ENCODE data around the gene GSTO1.

GSTO1 gene

GRCh38 chr10:104251443-104251842 is 3.2 kb upstream of the GSTO1 start:
- no peak for DNase-seq (ENCODE audit: low spot score)

- no peak for DNase-seq (ENCODE audit: low spot score)
Measured at GRCh38 chr10:104252368-104252767, 2.3 kb upstream of the GSTO1 start.

GRCh38 chr10:104253106-104253505 is 1.6 kb upstream of the GSTO1 start:
- no peak for DNase-seq (ENCODE audit: low spot score)

DNA sequence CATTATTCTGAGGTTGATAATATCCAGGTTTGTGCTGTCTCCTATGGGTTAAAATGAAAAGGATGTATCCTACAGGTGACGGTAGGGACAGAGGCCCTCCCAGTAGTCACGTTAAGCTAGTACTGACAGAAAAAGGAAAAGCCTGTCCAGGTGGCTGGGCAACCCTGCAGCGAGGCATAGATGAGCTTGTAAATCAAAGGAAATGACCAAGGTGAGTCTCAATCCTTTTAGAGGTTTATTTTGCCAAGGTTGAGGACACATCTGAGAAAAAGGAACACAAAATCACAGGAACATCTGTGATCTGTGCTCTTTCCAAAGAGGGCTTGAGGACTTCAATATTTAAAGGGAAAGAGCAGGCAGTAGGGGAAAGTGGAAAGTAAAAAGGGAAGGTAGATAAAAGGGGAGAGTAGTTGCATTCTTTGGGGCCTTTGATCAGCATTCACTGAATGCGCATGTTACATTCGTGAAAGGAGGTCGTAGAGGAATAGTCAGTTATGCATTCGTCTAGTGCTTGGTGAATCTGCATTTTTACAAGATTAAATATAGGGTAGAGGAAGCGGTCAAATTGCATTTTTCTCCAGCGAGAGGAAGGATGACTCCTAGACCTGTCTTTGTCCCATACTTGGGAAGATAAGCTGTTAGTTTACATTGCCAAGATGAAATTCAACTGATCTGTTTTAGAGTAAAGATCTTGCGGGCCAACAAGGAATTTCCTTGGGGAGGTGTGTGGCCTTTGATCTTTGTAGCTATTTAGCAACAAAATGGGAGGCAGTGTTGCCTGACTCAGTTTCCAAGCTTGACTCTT is 884 bp upstream of the GSTO1 start:
- DNase-seq (ENCODE audit: low spot score): no peak

DNA sequence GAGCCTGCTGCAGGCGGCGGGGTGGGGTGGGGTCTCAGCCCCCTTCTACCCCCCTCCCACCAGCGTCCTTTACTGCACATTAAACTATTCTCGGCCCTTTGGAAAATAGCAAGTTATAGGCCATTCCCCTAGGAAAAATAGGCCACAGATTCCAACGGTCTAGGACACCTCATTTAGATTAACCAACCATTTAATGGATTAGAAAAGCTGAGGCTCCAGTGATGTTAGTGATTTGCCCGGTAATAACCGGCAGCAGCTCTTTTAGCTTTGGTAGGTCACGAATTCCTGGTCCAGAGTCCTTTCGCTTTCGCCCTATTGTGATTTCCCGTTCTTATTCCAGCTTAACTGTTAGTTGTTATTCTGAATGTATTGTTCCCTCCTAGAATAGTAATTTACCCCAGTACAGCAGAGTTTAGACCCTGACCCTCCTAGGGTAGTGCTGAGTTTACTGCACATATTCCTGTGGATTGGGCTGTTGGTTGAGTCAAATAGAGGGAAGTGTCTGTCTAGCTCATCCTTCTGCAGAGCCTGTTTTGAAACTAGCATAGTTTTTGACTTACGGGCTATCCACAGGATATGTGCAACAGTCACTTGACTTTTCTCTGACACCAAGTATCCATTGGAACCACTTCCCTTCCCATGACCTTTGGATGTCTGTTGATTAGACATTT is 754 bp downstream of the GSTO1 start:
- no peak for DNase-seq (ENCODE audit: low spot score)

DNA sequence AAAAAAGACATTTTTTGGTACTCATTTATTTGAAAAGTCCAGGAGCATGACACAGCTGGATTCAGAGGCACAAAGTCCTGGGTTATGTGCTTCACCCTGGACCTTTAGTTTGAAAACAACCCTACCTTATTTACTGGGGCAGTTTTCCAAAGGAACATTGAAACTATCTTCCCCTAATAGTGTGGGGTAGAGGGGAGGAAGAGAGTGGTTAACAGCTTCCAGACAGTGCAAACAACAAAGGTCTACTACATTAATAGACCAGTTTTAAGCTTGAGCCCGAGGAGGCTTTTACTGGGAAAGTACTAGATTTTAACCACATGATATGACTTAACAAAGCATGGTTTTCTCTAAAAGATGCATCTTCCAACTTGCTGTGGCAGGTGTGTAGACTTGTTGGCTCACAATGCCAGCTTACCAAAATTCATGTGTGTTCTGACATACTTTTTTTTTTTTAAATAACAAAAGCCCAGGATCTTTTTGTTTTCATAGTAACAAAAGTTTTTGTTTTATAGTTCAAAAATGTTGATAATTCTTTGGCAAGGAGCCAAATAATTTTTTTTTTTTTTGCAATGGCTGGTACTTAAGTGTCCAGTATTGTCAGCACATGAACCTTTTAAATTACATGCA is 1.8 kb downstream of the GSTO1 start:
- no peak for DNase-seq (ENCODE audit: low spot score)

DNA sequence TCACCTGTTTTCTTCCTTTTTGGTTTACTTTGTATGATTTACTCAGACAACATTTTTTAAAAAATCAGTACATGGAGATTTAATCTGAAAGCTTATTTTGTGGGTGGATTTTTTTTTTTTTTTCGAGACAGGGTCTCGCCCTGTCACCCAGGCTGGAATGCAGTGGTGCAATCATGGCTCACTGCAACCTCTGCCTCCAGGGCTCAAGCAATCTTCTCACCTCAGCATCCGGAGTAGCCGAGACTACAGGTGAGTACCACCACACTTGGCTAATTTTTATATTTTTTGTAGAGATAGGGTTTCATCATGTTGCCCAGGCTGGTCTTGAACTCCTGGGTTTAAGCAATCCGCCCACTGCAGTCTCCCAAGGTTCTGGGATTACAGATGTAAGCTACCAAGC is 2.5 kb downstream of the GSTO1 start:
- DNase-seq (ENCODE audit: low spot score): no peak

DNA sequence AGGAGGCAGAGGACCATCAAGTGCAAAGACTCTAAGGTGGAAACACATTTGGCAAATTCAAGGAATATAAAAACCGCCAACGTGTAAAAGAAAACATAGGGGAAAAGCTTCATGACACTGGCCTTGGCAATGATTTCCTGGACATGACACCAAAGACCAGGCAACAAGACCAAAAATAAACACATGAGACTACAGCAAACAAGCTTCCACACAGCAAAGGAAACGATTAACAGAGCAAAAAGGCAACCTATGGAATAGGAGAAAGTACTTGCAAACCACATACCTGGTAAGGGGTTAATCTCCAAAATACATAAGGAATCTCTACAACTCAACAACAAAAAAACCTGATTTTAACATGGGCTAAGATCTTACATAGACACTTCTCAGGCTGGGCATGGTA is 3.5 kb downstream of the GSTO1 start:
- DNase-seq (ENCODE audit: low spot score): no peak

DNA sequence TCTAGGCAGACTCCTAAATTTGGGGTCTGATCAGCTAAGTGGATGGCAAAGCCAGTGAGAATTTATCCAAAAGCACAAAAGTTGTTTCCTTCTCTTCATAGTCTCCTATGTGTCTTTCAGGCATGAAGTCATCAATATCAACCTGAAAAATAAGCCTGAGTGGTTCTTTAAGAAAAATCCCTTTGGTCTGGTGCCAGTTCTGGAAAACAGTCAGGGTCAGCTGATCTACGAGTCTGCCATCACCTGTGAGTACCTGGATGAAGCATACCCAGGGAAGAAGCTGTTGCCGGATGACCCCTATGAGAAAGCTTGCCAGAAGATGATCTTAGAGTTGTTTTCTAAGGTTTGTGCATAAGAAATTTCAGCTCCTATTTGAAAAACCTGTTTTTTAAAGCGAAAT is 4.8 kb downstream of the GSTO1 start:
- no peak for DNase-seq (ENCODE audit: low spot score)

GRCh38 chr10:104259999-104260774 is 5.5 kb downstream of the GSTO1 start:
- DNase-seq (ENCODE audit: low spot score): no peak

DNA sequence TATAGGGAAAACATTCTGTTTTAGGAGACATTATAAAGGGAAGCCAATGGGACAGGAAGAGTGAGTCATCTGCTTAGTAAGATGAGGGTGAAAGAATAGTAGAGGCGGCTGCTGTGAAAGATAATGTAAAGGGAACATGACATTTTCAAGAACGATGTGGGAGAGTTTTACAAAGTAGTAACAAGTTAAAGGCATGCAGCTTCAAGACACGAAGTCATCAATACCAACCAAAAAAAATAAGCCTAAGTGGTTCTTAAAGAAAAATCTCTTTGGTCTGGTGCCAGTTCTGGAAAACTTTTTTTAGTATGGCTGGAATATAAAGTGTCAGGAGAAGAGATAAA is 6.1 kb downstream of the GSTO1 start:
- DNase-seq (ENCODE audit: low spot score): no peak

GRCh38 chr10:104262055-104262454 is 7.4 kb downstream of the GSTO1 start:
- DNase-seq (ENCODE audit: low spot score): no peak

DNA sequence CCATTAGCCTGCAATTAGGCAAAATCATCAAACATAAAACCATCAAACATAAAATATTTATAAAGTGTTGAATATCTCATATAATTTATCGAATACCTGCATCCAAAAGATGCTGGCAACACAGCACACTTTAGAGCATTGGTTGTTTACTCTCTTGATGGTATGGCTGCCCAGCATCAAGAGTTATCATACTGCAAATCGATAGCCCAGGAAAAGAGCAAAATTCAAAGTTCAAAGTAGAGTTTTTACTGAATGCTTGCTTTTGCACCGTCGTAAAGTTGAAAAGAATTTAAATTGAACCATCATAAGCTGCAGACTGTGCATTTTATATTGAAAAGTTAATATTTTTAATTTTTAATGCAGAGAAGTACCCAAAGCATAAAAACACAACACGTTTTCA is 10.1 kb downstream of the GSTO1 start:
- DNase-seq (ENCODE audit: low spot score): no peak

GRCh38 chr10:104267721-104268404 is 13.2 kb downstream of the GSTO1 start:
- DNase-seq (ENCODE audit: low spot score): no peak

GRCh38 chr10:104268405-104268712 is 13.7 kb downstream of the GSTO1 start:
- DNase-seq (ENCODE audit: low spot score): no peak

- DNase-seq (ENCODE audit: low spot score): peak; percentile 99
Measured at GRCh38 chr10:104268713-104269645, 14.3 kb downstream of the GSTO1 start, which contains the start of gene GSTO2. Gene GSTO2, plus strand, starts transcription at chr10:104269184. Its CDS starts 5,732 bp downstream, at chr10:104274916.

DNA sequence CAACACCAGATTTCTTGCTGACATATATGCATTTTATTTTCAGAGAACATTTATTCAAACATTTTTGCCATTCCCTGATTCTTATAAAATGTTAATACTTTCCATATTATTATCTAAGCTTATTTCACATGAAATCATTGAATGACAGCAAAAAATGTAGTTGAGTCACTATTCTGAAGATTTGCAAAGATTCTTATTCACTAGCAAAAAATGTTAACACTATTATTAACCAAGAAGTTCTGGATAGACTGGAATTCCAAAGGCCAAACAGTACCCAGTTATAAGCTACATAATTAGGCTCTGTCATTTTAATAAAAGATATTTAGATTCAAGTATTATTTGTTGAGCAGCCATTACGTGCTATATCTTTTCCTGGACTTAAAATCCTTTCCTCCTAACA is 18.6 kb downstream of the GSTO1 start:
- DNase-seq (ENCODE audit: low spot score): no peak

DNA sequence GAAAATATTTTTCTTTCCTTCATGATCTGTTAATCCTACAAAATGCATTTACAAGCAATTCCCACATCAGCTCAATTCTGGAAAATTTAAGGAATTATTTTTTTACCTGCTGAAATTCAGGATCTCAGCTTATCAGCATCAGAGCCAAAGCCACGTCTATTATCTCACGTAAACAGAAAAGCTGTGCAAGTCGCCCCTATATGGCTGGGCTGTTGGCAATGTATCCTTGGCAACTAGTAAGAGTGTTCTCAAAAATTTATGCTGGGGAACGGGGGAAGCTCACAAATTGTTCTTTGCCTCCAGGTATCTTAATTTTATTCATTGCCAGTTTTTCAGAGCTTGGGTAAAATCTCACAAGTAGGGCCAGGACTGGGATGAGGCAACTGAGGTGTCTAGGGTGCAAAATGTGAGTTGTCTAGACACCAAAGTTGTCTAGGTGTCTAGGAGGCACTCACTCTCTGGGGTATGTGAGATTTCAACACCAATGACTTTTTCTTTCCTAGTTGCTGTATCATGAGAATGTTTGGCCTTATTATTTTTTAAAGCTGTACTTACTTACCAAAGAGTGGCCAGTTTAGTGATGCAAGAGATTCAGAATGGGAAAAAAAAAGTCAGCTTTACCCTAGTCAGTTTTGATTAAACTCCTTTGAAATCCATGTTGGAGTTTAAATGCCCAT is 19.3 kb downstream of the GSTO1 start:
- no peak for DNase-seq (ENCODE audit: low spot score)

DNA sequence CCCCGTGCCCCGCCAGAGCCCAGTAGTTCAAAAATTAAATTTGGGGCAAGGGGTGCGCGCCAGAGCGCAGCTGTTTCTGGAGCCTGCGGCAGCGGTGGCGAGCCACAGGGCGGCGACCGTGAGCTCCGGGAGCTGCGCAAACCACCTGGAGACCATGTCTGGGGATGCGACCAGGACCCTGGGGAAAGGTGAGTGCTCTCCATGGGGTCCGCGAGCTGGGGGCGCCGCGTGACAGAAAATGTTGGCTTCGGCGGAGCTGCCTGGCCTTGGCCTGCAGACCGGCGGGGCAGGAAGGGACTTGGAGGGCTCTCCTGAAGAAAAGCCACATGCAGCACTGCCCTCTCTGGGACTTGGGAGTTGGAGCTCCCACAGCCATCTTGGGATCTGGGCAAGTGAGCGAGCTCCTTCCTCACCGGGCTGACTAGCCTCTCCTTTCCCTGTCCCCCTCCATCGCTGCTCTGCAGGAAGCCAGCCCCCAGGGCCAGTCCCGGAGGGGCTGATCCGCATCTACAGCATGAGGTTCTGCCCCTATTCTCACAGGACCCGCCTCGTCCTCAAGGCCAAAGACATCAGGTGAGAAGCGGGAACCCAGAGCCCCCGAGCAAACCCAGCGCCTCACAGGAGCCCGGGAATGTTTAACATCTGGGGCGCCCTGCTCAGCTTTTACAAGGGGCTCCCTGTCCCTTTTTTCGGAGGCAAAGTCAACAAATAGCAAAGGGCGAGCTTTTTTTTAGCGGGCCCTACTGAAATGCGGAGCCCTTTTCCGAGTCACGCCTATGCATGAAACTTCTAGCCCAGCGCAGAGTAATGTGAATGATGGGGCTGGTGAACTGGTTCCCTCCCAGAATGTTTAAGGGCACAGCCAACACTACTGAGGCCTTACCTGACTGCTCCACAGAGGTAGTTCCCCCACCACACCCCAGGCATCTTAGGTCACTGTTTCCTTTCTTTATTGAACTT is 20.4 kb downstream of the GSTO1 start:
- DNase-seq (ENCODE audit: low spot score): peak; percentile 77

Measured in ecto neural progenitor cell (in vitro differentiated cells).